ENCODE results near the gene CDH5. TPM values are rescaled to one million over a fixed set of nuclear protein-coding genes. Genes with fewer than 3 reads are reported as not detected.

CDH5 gene
- total and polyA plus RNA-seq, 2 of the 4 experiments (the other 2 are of a cell fraction): not detected

GRCh38 chr16:66369055-66369592 lies 2.6 kb downstream of the CDH5 start:
- Histone ChIP-seq H3K9me1 (ENCODE audit: insufficient read depth, low read length) (no peaks in the 10 kb centered on the region), H2BK15ac (ENCODE audit: low read depth, low read length) (no peak overlapping the region), H2BK120ac (ENCODE audit: low read depth, low read length) (no peak overlapping the region), H3K4me3 (ENCODE audit: insufficient read depth, low read depth, low read length) (no peak overlapping the region), H2AK5ac (ENCODE audit: low read depth, low read length) (no peak overlapping the region), H4K91ac (ENCODE audit: insufficient read depth, low read depth, low read length) (no peak overlapping the region), H2AK9ac (replicated peaks; ENCODE audit: low read depth, low read length, poor library complexity) (no peak overlapping the region), H4K5ac (ENCODE audit: low read depth, low read length) (no peak overlapping the region), H3K9me3 (ENCODE audit: control insufficient read depth, insufficient read depth, low read length) (no peaks in the 10 kb centered on the region), H3K4me1 (ENCODE audit: control insufficient read depth, insufficient read depth, low read length) (no peaks in the 10 kb centered on the region), H2BK5ac (ENCODE audit: low read depth, low read length, poor library complexity, severe bottlenecking) (no peak overlapping the region), H3K4me2 (ENCODE audit: low read depth, low read length) (no peak overlapping the region), H2AFZ (replicated peaks; ENCODE audit: low read length, poor library complexity) (no peak overlapping the region), H3K23ac (ENCODE audit: low read depth, low read length) (no peak overlapping the region), H3K56ac (ENCODE audit: extremely low read depth, insufficient read depth, low read length) (no peak overlapping the region), H3K18ac (ENCODE audit: low read depth, low read length) (no peak overlapping the region), H3K4ac (ENCODE audit: low read depth, low read length) (no peak overlapping the region), H3K27ac (ENCODE audit: insufficient read depth, low read length) (no peak overlapping the region), H3K79me1 (ENCODE audit: low read depth in 1 of 2, low read length in 2 of 2) (no peaks in the 10 kb centered on the region), H3K36me3 (ENCODE audit: control insufficient read depth, insufficient read depth, low read length) (no peaks in the 10 kb centered on the region), H4K20me1 (ENCODE audit: insufficient read depth, low read length) (no peaks in the 10 kb centered on the region), H2BK20ac (ENCODE audit: low read depth, low read length) (no peak overlapping the region), H3K9ac (ENCODE audit: low read depth, low read length) (no peak overlapping the region), H4K8ac (ENCODE audit: low read depth in 2 of 2, low read length in 2 of 2) (no peak overlapping the region), H3K27me3 (ENCODE audit: control insufficient read depth, insufficient read depth, low read length) (peaks cover 39% of the 10 kb centered on the region), H3K14ac (replicated peaks; ENCODE audit: low read depth, low read length) (no peak overlapping the region)
- BruUV-seq (replicated peaks): no TSS peak
- ChIA-PET POLR2A (ENCODE audit: unreplicated experiment) (no interaction called here), CTCF (no interaction called here)
- dilution Hi-C loops (cut with HindIII; ENCODE audit: low sequenced_read_pairs, unreplicated experiment): no loop called here
- no peak for DNase-seq
- in situ Hi-C loops (cut with MboI; ENCODE audit: low sequenced_read_pairs): no loop called here
- intact Hi-C loops (cut with micrococcal nuclease): no loop called here
- no peak for ATAC-seq (ENCODE audit: low read depth)
- WGBS, 2 experiments (ENCODE audit: extremely low coverage in 2 of 2, insufficient read length in 1 of 2): 70% methylated on average over 3 of the region's 5 CpGs; no CpG with 5 or more reads in 1 of the 2 experiments
- TF ChIP-seq NFE2L2 (IDR thresholded peaks at IDR 0.05; ENCODE audit: low read depth, low read length): no peak
- no peak for TF ChIP-seq BHLHE40 (IDR thresholded peaks at IDR 0.05; ENCODE audit: low read depth, low read length)
- TF ChIP-seq MAFK (IDR thresholded peaks at IDR 0.05; ENCODE audit: low read depth, low read length): no peak
- TF ChIP-seq CEBPB (IDR thresholded peaks at IDR 0.05; ENCODE audit: low read depth, low read length): no peak
- TF ChIP-seq CTCF (conservative IDR thresholded peaks at IDR 0.05; ENCODE audit: low read depth, low read length): no peak
- TF ChIP-seq RAD21 (IDR thresholded peaks at IDR 0.05; ENCODE audit: low read length): no peak
- TF ChIP-seq SMC3 (IDR thresholded peaks at IDR 0.05; ENCODE audit: low read depth, low read length): no peak
- TF ChIP-seq MAZ (IDR thresholded peaks at IDR 0.05; ENCODE audit: borderline replicate concordance, low read depth, low read length): no peak
- no peak for TF ChIP-seq CHD1 (IDR thresholded peaks at IDR 0.05; ENCODE audit: low read depth, low read length)
- TF ChIP-seq USF2 (IDR thresholded peaks at IDR 0.05; ENCODE audit: low read depth, low read length): no peak
- no peak for TF ChIP-seq MXI1 (IDR thresholded peaks at IDR 0.05; ENCODE audit: borderline replicate concordance, low read depth, low read length)
- no peak for TF ChIP-seq RFX5 (IDR thresholded peaks at IDR 0.05; ENCODE audit: low read depth, low read length)
- TF ChIP-seq RCOR1 (IDR thresholded peaks at IDR 0.05; ENCODE audit: insufficient replicate concordance, low read length): no peak
- TF ChIP-seq, protein P1, sequence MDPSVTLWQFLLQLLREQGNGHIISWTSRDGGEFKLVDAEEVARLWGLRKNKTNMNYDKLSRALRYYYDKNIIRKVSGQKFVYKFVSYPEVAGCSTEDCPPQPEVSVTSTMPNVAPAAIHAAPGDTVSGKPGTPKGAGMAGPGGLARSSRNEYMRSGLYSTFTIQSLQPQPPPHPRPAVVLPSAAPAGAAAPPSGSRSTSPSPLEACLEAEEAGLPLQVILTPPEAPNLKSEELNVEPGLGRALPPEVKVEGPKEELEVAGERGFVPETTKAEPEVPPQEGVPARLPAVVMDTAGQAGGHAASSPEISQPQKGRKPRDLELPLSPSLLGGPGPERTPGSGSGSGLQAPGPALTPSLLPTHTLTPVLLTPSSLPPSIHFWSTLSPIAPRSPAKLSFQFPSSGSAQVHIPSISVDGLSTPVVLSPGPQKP (IDR thresholded peaks at IDR 0.05; ENCODE audit: borderline replicate concordance, low read depth, low read length): no peak
- TF ChIP-seq FOS (IDR thresholded peaks at IDR 0.05; ENCODE audit: low read depth, low read length): no peak

Measured in IMR-90 (cell line).